HG03066 (cell line): Measurements from ENCODE around the gene C9orf57.
"Not testable (repeated sequence)": the region's sequence is repeated elsewhere in the genome, so short reads cannot be mapped to it uniquely, and the experiment has no call there.

Experiments
- ATAC-seq: cut with Tn5 transposase; IDR thresholded peaks from one replicate; pipeline ENCODE4 v1.9.1; 2021; ENCODE audit warnings: low read depth; ENCODE audit not compliant: unreplicated experiment

The C9orf57 gene

GRCh38 chr9:72025906-72026305 is 34.5 kb downstream of the C9orf57 start:
- ATAC-seq = no peak

- ATAC-seq = no peak
These were observed 36.8 kb downstream of the C9orf57 start for GRCh38 chr9:72023596-72023995.

DNA sequence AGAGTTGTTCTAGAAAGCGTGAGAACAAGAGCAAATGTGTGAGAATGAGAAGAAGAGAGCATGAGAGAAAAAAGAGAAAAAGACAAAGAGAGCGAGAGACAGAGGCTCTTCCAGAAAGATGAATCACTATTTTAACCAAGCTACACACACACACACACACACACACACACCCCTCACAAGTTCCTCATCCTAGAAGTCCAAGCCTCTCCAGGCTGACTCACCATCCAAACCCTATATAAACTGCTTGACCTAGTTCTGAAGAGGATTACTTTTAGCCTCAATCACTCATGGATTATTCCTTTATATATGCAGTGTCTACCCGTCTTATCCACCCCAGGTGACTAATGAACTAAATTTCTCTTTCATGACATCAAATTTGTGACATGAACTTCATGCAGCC is 37.6 kb downstream of the C9orf57 start:
- ATAC-seq = no peak

DNA sequence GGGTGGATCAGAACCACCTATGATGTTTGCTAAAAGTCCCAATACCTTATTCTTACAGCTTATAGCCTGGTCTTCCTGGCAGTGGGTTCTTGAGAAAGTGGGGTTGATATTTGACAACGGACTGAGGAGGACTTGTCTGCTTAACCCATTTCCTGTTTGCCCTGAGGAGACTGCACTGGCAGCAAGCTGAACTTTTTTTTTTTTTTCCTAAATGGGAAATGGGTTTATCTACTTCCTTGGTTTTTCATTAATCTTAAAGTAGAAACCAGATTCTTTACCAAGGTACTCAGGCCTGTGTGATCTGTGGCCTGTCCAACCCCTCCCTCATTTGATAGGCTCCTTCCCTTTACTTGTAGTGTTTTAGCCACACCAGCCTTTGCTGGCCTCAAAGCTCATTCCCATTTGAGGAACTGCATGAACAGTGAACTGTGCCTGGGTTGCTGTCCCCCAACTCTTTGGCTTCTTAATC is 47.1 kb downstream of the C9orf57 start:
- no peak for ATAC-seq

DNA sequence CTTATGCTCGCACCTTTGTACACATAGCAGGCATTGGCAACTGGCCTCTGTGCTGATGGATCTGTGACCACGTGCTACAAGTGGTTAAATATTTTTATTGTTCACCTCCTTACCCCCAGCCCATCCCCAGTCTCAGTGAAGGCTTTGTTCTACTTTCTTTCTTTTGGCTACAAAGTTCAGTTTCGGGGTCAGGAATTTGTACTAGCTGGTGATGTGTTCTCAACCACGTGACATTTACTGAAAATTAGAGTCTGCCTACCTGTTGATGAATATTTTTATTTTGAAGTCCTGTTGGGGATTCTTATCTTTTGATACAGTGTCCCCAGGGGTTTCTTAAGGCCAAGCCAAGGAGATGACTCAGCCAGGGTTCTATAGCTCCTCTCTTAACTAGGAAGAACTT is 47.8 kb downstream of the C9orf57 start:
- no peak for ATAC-seq

- not testable (repeated sequence) for ATAC-seq
These were observed 52.7 kb downstream of the C9orf57 start for GRCh38 chr9:72007726-72008125.

GRCh38 chr9:72006501-72006900 is 53.9 kb downstream of the C9orf57 start:
- ATAC-seq = no peak

DNA sequence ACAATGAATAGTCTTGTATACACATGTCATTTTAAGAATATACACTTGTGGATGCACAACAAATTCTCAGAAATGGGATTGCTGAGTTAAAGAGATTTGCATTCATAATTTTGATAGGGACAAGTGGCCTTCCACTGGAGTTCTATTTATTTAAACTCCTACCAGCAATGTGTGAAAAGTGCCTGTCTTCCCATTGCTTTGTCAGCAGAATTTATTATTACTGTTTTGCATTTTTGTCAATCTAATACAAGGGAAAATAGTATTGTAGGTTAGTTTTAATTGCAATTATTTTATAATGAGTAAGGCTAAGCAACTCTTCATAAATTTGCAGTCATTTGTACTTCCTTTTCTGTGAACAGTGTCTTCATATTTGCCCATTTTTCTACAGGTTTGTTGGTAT is 55.0 kb downstream of the C9orf57 start:
- no peak for ATAC-seq
